Immature natural killer cell (primary cell): ENCODE data around the gene MAPKAPK2. TPM values are rescaled to one million over a fixed set of nuclear protein-coding genes. Genes with fewer than 3 reads are reported as not detected.

Experiments used
- DNase-seq, 3 donors: peaks; one replicate each; pipeline ENCODE4 v3.0.0; 2022; ENCODE audit warnings: mixed read lengths in 1 of 3
- H3K27ac Mint-ChIP-seq, 6 donors: one replicate each; pipeline ENCODE4 v1.8.0; 2020; ENCODE audit warnings: mixed read lengths in 6 of 6, mild to moderate bottlenecking in 5 of 6, inconsistent platforms in 4 of 6, moderate library complexity in 3 of 6
- H3K27me3 Mint-ChIP-seq, 3 donors: one replicate each; pipeline ENCODE4 v1.8.0; 2020 to 2021; ENCODE audit warnings: low read depth in 3 of 3, mild to moderate bottlenecking in 3 of 3, mixed read lengths in 3 of 3, moderate library complexity in 3 of 3, inconsistent platforms in 1 of 3
- H3K36me3 Mint-ChIP-seq, 3 donors: one replicate each; pipeline ENCODE4 v1.8.0; 2020; ENCODE audit warnings: mixed read lengths in 3 of 3, inconsistent platforms in 2 of 3, mild to moderate bottlenecking in 2 of 3
- H3K4me1 Mint-ChIP-seq, 2 donors: one replicate each; pipeline ENCODE4 v1.8.0; 2020; ENCODE audit warnings: inconsistent platforms in 2 of 2, mild to moderate bottlenecking in 2 of 2, mixed read lengths in 2 of 2, moderate library complexity in 1 of 2
- H3K4me3 Mint-ChIP-seq, 5 donors: one replicate each; pipeline ENCODE4 v1.8.0; 2020; ENCODE audit warnings: mild to moderate bottlenecking in 5 of 5, mixed read lengths in 5 of 5, inconsistent platforms in 3 of 5, moderate library complexity in 3 of 5
- H3K9me3 Mint-ChIP-seq, 6 donors: one replicate each; pipeline ENCODE4 v1.8.0; 2020; ENCODE audit warnings: mild to moderate bottlenecking in 6 of 6, mixed read lengths in 6 of 6, inconsistent platforms in 4 of 6, moderate library complexity in 3 of 6
- polyA plus RNA-seq, 3 donors: library from polyadenylated mRNA; unstranded; fragments of 300-500 nt; fragmentation: Illumina TruSeq; gene quantifications; one replicate each; pipeline ENCODE4 v1.2.3, GENCODE V29; 2021

MAPKAPK2 gene
- polyA plus RNA-seq, 3 donors from 2014 or later, result 3.5 to 7.2 (median 4.1) TPM

DNA sequence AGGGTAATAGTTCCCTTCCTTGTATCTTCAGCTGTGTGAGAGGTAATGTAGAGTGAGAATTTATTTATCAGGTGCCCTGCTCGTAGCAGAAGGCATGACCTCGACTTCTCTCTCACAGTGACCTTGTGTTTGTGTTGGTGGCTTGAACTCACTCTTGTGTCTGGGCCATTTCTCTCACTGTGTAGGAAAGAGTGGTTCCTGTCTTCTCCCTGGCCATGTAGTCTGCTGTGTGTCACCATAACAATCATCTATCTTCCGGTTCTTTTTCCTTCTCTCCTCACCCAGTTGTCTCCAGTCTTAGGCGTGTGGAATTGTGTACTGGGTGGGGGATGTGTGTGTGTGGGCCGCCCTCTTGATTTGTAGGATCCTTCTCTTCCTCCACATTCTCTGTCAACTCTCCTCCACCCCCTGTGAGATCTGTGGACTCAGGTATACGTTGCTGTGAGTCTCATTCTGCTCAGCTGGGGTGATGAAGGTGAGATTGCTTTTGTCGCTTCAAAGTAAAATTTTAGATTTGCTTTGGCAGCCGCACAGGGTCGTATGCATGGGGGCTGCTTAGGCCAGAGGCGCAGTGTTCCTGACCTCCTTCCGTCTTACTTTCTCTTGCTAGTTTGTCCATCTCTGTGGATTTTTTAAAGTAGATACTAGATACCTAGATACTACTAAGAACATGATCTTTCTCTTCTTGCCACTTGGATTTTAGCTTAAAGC, 31.6 kb downstream of the MAPKAPK2 start:
- H3K27ac Mint-ChIP-seq, result peak overlapping the region; percentile 85 to 98 (median 96)
- peaks cover 88 to 93% of the 10 kb centered on the region in 2 donors for H3K4me1 Mint-ChIP-seq
- peak overlapping the region; percentile 64 to 88 (median 72) for H3K4me3 Mint-ChIP-seq
- no peaks in the 10 kb centered on the region for H3K9me3 Mint-ChIP-seq
- no peaks in the 10 kb centered on the region for H3K36me3 Mint-ChIP-seq
- peak in 1 of 3 donors; percentile 28 for DNase-seq
- H3K27me3 Mint-ChIP-seq, result peaks cover 16 to 21% (median 18%) of the 10 kb centered on the region in 3 donors

DNA sequence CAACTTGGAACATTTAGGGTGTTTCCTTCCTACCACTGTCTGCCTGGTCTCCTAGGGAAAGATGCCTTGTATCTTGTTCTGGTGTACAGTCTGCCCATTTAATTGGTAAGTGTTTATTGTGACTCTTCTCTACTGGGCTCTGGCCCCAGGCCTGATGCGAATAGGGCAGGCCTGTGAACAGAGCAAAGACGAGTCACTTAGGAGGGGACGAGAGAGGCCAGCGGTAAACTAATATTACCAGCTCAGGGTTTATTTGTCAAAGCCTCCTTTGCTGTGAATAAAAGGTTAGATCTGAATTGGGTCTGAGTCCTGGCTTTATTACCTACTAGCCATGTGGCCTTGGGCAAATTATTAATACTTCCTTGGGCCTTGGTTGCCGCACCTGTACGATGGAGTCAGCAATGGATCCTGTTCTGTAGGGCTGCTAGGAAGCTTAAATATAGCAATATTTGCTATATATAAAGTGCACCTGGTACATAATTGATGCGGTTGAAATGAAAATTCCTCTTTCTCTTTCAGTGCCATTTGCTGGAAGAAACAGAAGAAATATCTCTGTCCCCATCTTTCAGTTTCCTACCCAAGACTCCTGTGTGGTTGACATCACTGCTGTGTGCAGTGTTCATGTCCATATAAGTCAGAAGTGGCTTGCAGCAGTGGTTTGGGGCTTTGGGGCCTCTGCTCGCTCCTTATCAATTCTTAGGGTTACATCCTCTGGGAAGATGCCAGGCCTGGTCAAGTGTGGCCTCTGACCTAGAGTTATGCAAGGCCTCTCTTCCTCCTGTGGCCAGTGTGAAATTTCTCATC, 32.4 kb downstream of the MAPKAPK2 start:
- Mint-ChIP-seq H3K9me3 (no peaks in the 10 kb centered on the region), H3K4me3 (peak overlapping the region; percentile 60 to 88 (median 67)), H3K27ac (peak overlapping the region; percentile 85 to 98 (median 96)), H3K27me3 (peaks cover 16 to 21% (median 18%) of the 10 kb centered on the region in 3 donors), H3K4me1 (peaks cover 88 to 92% of the 10 kb centered on the region in 2 donors), H3K36me3 (no peaks in the 10 kb centered on the region)
- DNase-seq, result no peak

GRCh38 chr1:206717674-206717989, 32.9 kb downstream of the MAPKAPK2 start:
- peaks cover 16 to 20% (median 18%) of the 10 kb centered on the region in 3 donors for H3K27me3 Mint-ChIP-seq

GRCh38 chr1:206719169-206719839, 34.6 kb downstream of the MAPKAPK2 start:
- Mint-ChIP-seq H3K36me3 (no peaks in the 10 kb centered on the region), H3K4me1 (peaks cover 76 to 85% of the 10 kb centered on the region in 2 donors), H3K27me3 (peaks cover 13 to 19% (median 15%) of the 10 kb centered on the region in 3 donors), H3K27ac (peak overlapping the region in 5 of 6 donors; percentile 24 to 79 (median 76)), H3K9me3 (no peaks in the 10 kb centered on the region), H3K4me3 (no peak overlapping the region)
- no peak for DNase-seq

More at GRCh38 chr1:206717674-206717989, 32.9 kb downstream of the MAPKAPK2 start:
- Mint-ChIP-seq H3K4me1 (peaks cover 82 to 86% of the 10 kb centered on the region in 2 donors), H3K36me3 (no peaks in the 10 kb centered on the region), H3K4me3 (peak overlapping the region; percentile 60 to 88 (median 67)), H3K9me3 (no peaks in the 10 kb centered on the region), H3K27ac (peak overlapping the region; percentile 85 to 98 (median 96))
- DNase-seq, result no peak

- Mint-ChIP-seq H3K27ac (peak overlapping the region in 3 of 6 donors; percentile 19 to 49 (median 24)), H3K9me3 (no peaks in the 10 kb centered on the region), H3K4me1 (peaks cover 73 to 85% of the 10 kb centered on the region in 2 donors), H3K36me3 (no peaks in the 10 kb centered on the region), H3K4me3 (no peak overlapping the region), H3K27me3 (peaks cover 0 to 9% (median 6%) of the 10 kb centered on the region in 3 donors)
- no peak for DNase-seq
These were observed 36.7 kb downstream of the MAPKAPK2 start for GRCh38 chr1:206721454-206721853.

GRCh38 chr1:206722751-206723461, 38.2 kb downstream of the MAPKAPK2 start:
- DNase-seq, result no peak
- H3K27ac Mint-ChIP-seq, result peak overlapping the region in 2 of 6 donors; percentile 39 to 45
- no peaks in the 10 kb centered on the region for H3K9me3 Mint-ChIP-seq
- peaks cover 67 to 81% of the 10 kb centered on the region in 2 donors for H3K4me1 Mint-ChIP-seq
- H3K36me3 Mint-ChIP-seq, result no peaks in the 10 kb centered on the region
- peaks cover 2 to 10% (median 2%) of the 10 kb centered on the region in 3 donors for H3K27me3 Mint-ChIP-seq
- H3K4me3 Mint-ChIP-seq, result no peak overlapping the region

DNA sequence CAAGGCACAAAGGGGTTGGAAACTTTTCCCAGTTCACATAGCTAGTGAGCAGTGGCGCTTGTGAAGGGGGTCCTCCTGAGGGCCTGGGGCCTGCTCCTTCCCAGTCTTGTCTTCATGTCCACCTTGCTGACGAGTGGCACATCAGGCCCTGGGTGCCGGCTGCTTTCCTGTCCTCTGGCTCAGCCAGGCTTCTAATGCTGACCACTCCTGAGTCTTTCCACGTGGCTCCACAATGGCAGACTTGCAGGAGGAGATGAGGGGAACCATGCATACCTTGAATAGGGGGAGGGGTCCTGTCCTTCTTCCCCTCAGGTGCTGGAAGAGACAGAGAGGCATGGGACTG, 38.7 kb downstream of the MAPKAPK2 start:
- H3K27ac Mint-ChIP-seq, result no peak overlapping the region
- no peak overlapping the region for H3K4me3 Mint-ChIP-seq
- H3K4me1 Mint-ChIP-seq, result peaks cover 69 to 82% of the 10 kb centered on the region in 2 donors
- no peak for DNase-seq
- peaks cover 2 to 10% (median 4%) of the 10 kb centered on the region in 3 donors for H3K27me3 Mint-ChIP-seq
- peaks cover 0 to 2% (median 0%) of the 10 kb centered on the region in 3 donors for H3K36me3 Mint-ChIP-seq
- H3K9me3 Mint-ChIP-seq, result no peaks in the 10 kb centered on the region

- H3K27ac Mint-ChIP-seq, result peak overlapping the region in 3 of 6 donors; percentile 56 to 69 (median 69)
- H3K4me3 Mint-ChIP-seq, result no peak overlapping the region
These were observed 39.2 kb downstream of the MAPKAPK2 start for GRCh38 chr1:206723805-206724472.

DNA sequence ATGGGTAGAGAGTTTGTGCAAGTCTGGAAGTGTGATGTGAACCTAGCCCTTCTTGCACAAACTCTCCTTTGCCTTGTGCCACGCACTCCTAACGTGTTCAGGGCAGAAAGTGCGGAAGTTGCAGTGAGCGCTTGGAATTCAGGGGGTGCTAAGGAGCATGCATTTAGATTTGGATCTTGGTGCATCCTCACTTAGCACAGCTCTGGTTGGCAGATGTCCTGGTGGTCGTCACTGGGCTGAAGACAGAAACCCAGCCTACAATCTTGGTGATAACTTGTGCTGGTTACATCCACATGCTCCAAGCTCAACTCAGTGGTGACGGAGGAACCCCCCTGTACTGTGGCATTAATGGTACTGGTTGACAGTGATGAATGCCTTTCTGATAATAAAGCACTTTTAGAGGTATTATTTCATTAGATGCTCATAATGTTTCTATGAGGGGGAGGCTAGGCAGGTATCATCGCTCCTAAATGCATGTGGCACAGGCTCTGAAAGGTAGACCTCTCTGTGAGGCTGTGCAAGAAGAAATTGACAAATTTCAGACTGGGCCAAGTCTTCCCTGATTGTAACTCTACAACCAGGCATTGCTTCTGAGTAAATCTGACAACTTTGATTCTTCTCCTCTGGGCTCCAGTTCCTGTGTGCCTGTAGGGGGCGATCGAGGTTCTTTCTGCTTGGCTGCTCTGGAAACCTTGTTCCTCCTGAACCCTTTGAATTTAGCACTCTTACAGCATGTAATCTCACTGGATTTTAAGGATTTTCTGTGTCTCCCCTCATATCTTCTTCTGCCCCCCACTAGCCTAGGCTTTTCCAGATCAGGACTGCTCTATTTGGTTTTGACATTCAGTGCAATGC, 40.6 kb downstream of the MAPKAPK2 start:
- DNase-seq, result peak; percentile 37 to 42 (median 41)
- Mint-ChIP-seq H3K36me3 (peaks cover 12 to 14% (median 13%) of the 10 kb centered on the region in 3 donors), H3K4me3 (peak overlapping the region in 1 of 5 donors; percentile 42), H3K9me3 (no peaks in the 10 kb centered on the region), H3K27me3 (peaks cover 2 to 12% (median 4%) of the 10 kb centered on the region in 3 donors), H3K4me1 (peaks cover 72 to 85% of the 10 kb centered on the region in 2 donors), H3K27ac (peak overlapping the region in 4 of 6 donors; percentile 20 to 84 (median 53))

More at GRCh38 chr1:206723805-206724472, 39.2 kb downstream of the MAPKAPK2 start:
- Mint-ChIP-seq H3K4me1 (peaks cover 70 to 82% of the 10 kb centered on the region in 2 donors), H3K36me3 (peaks cover 0 to 2% (median 0%) of the 10 kb centered on the region in 3 donors), H3K9me3 (no peaks in the 10 kb centered on the region), H3K27me3 (peaks cover 2 to 10% (median 4%) of the 10 kb centered on the region in 3 donors)
- no peak for DNase-seq

DNA sequence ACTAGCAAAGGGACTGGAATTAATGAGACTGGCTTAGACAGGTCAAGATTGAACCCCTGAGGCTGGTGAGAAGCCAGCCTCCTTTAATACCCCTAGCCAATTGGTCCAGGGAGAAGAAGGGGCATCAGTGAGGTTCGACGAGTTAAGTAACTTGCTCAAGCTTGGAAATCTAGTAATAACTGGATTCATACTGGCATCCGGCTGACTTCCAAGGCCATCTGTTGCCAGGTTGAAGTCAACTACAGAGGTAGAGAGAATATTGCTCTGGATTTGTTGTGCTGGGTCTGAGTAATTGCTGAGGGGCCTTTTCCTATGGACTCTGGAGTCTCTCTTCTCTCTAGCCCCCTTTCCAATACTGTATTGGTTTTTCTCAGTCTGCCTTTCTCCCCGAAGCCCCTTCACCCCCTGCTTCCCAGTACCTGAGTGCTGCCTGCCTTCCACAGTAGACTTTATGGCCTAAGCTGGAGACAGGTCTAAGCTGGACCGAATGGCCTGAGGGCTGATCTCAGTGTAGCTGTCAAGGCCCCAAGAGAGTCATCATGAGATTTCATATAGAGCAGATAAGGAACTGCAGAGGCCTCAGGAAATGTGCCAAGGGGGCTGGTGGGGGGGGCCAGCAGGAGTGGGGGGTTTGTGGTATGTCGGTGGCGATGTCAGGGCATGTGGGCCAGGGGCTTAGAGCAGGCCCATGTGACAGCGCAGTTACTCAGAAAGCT, 43.4 kb downstream of the MAPKAPK2 start:
- peak overlapping the region in 1 of 5 donors; percentile 4 for H3K4me3 Mint-ChIP-seq
- H3K27me3 Mint-ChIP-seq, result peaks cover 2 to 13% (median 4%) of the 10 kb centered on the region in 3 donors
- no peaks in the 10 kb centered on the region for H3K9me3 Mint-ChIP-seq
- H3K4me1 Mint-ChIP-seq, result peaks cover 69 to 86% of the 10 kb centered on the region in 2 donors
- H3K27ac Mint-ChIP-seq, result peak overlapping the region in 1 of 6 donors; percentile 14
- peaks cover 26 to 41% (median 36%) of the 10 kb centered on the region in 3 donors for H3K36me3 Mint-ChIP-seq
- DNase-seq, result no peak

- H3K4me3 Mint-ChIP-seq, result peak overlapping the region in 3 of 5 donors; percentile 4 to 46 (median 46)
- no peak overlapping the region for H3K27ac Mint-ChIP-seq
- H3K36me3 Mint-ChIP-seq, result peaks cover 26 to 46% (median 36%) of the 10 kb centered on the region in 3 donors
- H3K4me1 Mint-ChIP-seq, result peaks cover 67 to 81% of the 10 kb centered on the region in 2 donors
- H3K9me3 Mint-ChIP-seq, result no peaks in the 10 kb centered on the region
- DNase-seq, result no peak
- peaks cover 2 to 13% (median 6%) of the 10 kb centered on the region in 3 donors for H3K27me3 Mint-ChIP-seq
These were observed 43.9 kb downstream of the MAPKAPK2 start for GRCh38 chr1:206728697-206728987.
